K562 (cell line): ENCODE data around the gene IL6ST. TPM values are rescaled to one million over a fixed set of nuclear protein-coding genes. Genes with fewer than 3 reads are reported as not detected.

ENCODE experiments used
- ARID3B ChIP-seq: fragments of 250-450 bp; sonication (Bioruptor Pico); IDR thresholded peaks from 2 replicates; pipeline ENCODE4 v1.4.0; 2020; ENCODE audit warnings: borderline replicate concordance
- BACH1 ChIP-seq: fragments of 200-800 bp; sonication (Bioruptor generic); IDR thresholded peaks from 2 replicates; pipeline ENCODE4 v1.6.1; 2016; ENCODE audit warnings: missing genetic modification characterization, missing compliant biosample characterization
- BCOR ChIP-seq: fragments of 450-650 bp; IDR thresholded peaks from 2 replicates; pipeline ENCODE4 v1.6.1; 2016
- C11orf30 ChIP-seq: fragments of 450-650 bp; IDR thresholded peaks from 2 replicates; pipeline ENCODE4 v1.6.1; 2016; ENCODE audit warnings: low read depth, mild to moderate bottlenecking
- CAMTA2 ChIP-seq: fragments of 250-450 bp; sonication (Bioruptor Pico); conservative IDR thresholded peaks from 2 replicates; pipeline ENCODE4 v1.5.1; 2022
- DIDO1 ChIP-seq: fragments of 450-650 bp; IDR thresholded peaks from 2 replicates; pipeline ENCODE4 v1.6.1; 2016; ENCODE audit warnings: low read depth, missing biosample characterization, missing genetic modification characterization
- GABPA ChIP-seq: fragments of 200-800 bp; sonication (Bioruptor generic); conservative IDR thresholded peaks from 2 replicates; pipeline ENCODE4 v1.6.1; 2016; ENCODE audit warnings: low read depth, missing genetic modification characterization, missing compliant biosample characterization
- HEY1 ChIP-seq: fragments of 250-450 bp; sonication (Bioruptor Pico); IDR thresholded peaks from 2 replicates; pipeline ENCODE4 v1.5.0; 2020; ENCODE audit warnings: mild to moderate bottlenecking, moderate library complexity, borderline replicate concordance
- LARP7 ChIP-seq: fragments of 450-650 bp; IDR thresholded peaks from 2 replicates; pipeline ENCODE4 v1.6.1; 2016
- LEF1 ChIP-seq: fragments of 450-650 bp; IDR thresholded peaks from 2 replicates; pipeline ENCODE4 v1.6.1; 2016; ENCODE audit warnings: mild to moderate bottlenecking
- NFE2L1 ChIP-seq: fragments of 450-650 bp; IDR thresholded peaks from 2 replicates; pipeline ENCODE4 v1.6.1; 2016; ENCODE audit warnings: missing genetic modification characterization, low read depth, mild to moderate bottlenecking, missing compliant biosample characterization, moderate library complexity, borderline replicate concordance
- SFPQ ChIP-seq: fragments of 200-400 bp; formaldehyde crosslinking; IDR thresholded peaks from 2 replicates; pipeline ENCODE4 v1.6.1; 2017; ENCODE audit warnings: mild to moderate bottlenecking, low read depth, low read length, moderate library complexity
- SREBF2 ChIP-seq: sonication (generic); formaldehyde crosslinking; IDR thresholded peaks from 2 replicates; pipeline ENCODE4 v1.4.0; 2020; ENCODE audit warnings: mild to moderate bottlenecking, missing genetic modification reagents
- SRSF7 ChIP-seq: fragments of 200-400 bp; formaldehyde crosslinking; optimal IDR thresholded peaks from 2 replicates; pipeline ENCODE3; 2017; ENCODE audit warnings: mild to moderate bottlenecking, low read depth, low read length
- ZKSCAN8 ChIP-seq: fragments of 200-800 bp; sonication (Bioruptor generic); IDR thresholded peaks from 2 replicates; pipeline ENCODE4 v1.6.1; 2016; ENCODE audit warnings: missing genetic modification characterization, missing compliant biosample characterization
- ZNF197 ChIP-seq: fragments of 200-800 bp; sonication (Bioruptor generic); IDR thresholded peaks from 2 replicates; pipeline ENCODE4 v1.6.1; 2016; ENCODE audit warnings: low read depth, missing genetic modification characterization, missing compliant biosample characterization
- ZNF707 ChIP-seq: fragments of 250-450 bp; sonication (Bioruptor Pico); conservative IDR thresholded peaks from 2 replicates; pipeline ENCODE4 v1.8.0; 2022; ENCODE audit warnings: inconsistent platforms, mild to moderate bottlenecking, moderate library complexity
- polyA plus RNA-seq, 8 experiments: library from polyadenylated mRNA; depleted of rRNA in 4 of 8; stranded (reverse) in 5 of 8; unstranded in 3 of 8; fragments of >200 nt; fragmentation: Nextera tagmentation in 2 of 8; fragmentation: Illumina TruSeq in 1 of 8; extraction: Ambion mirVana in 2 of 8; extraction: Trizol in 1 of 8; gene quantifications; 2 replicates each; pipeline versions ENCODE4 v1.2.1 to v1.2.3, GENCODE V29; 2011 to 2014; ENCODE audit warnings: inconsistent platforms in 1 of 8, missing spikeins in 1 of 8
- total RNA-seq, 7 experiments: library from RNA; depleted of rRNA in 6 of 7; stranded (reverse); fragments of >200 nt in 6 of 7; fragmentation: Illumina TruSeq in 2 of 7; extraction: Trizol in 2 of 7; gene quantifications; 2 replicates each; pipeline versions ENCODE4 v1.2.1 to v1.2.3, GENCODE V29; 2011 to 2021; ENCODE audit warnings: low replicate concordance in 1 of 7
- TF ChIP-seq, protein P1 (sequence below): fragments of 250-450 bp; sonication (Bioruptor Pico); IDR thresholded peaks from 2 replicates; pipeline ENCODE4 v1.5.0; 2020; ENCODE audit warnings: mild to moderate bottlenecking, borderline replicate concordance
- TF ChIP-seq, protein P2 (sequence below), 2 experiments: IDR thresholded peaks in 1 of 2; conservative IDR thresholded peaks in 1 of 2; 2 replicates each; pipeline ENCODE4 v1.6.1; 2016; ENCODE audit warnings: low read depth in 2 of 2, mild to moderate bottlenecking in 1 of 2, missing compliant biosample characterization in 1 of 2, missing genetic modification characterization in 1 of 2, moderate library complexity in 1 of 2
- TF ChIP-seq, protein P3 (sequence below): sonication (generic); formaldehyde crosslinking; IDR thresholded peaks from 2 replicates; pipeline ENCODE4 v1.9.0; 2022; ENCODE audit warnings: mild to moderate bottlenecking, missing genetic modification reagents

IL6ST gene
- total and polyA plus RNA-seq, 9 of the 15 experiments (the other 6 are each of a cell fraction or from before 2014, with no cell fraction given): 2.0 to 27.0 (median 7.9) TPM

- peak; percentile 20; the same call in 1 of the 2 replicates for TF ChIP-seq DIDO1 (tag)
- TF ChIP-seq, protein P1, sequence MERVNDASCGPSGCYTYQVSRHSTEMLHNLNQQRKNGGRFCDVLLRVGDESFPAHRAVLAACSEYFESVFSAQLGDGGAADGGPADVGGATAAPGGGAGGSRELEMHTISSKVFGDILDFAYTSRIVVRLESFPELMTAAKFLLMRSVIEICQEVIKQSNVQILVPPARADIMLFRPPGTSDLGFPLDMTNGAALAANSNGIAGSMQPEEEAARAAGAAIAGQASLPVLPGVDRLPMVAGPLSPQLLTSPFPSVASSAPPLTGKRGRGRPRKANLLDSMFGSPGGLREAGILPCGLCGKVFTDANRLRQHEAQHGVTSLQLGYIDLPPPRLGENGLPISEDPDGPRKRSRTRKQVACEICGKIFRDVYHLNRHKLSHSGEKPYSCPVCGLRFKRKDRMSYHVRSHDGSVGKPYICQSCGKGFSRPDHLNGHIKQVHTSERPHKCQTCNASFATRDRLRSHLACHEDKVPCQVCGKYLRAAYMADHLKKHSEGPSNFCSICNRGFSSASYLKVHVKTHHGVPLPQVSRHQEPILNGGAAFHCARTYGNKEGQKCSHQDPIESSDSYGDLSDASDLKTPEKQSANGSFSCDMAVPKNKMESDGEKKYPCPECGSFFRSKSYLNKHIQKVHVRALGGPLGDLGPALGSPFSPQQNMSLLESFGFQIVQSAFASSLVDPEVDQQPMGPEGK (CRISPR knock-in tag): no peak
- peak; percentile 100 for TF ChIP-seq C11orf30
- no peak for TF ChIP-seq ZNF707 (CRISPR knock-in tag)
- TF ChIP-seq ZKSCAN8 (CRISPR knock-in tag): 0 out of 2 replicates have a peak, but pooled peaks have one; percentile 64
- TF ChIP-seq SFPQ: no peak
- TF ChIP-seq BACH1: no peak
- TF ChIP-seq BCOR: peak; percentile 73; the same call in 1 of the 2 replicates
- no peak for TF ChIP-seq CAMTA2 (CRISPR knock-in tag)
- TF ChIP-seq LEF1: peak; percentile 95
- TF ChIP-seq GABPA (tag): no peak
- no peak for TF ChIP-seq SREBF2 (CRISPR knock-in tag)
- TF ChIP-seq, protein P2, sequence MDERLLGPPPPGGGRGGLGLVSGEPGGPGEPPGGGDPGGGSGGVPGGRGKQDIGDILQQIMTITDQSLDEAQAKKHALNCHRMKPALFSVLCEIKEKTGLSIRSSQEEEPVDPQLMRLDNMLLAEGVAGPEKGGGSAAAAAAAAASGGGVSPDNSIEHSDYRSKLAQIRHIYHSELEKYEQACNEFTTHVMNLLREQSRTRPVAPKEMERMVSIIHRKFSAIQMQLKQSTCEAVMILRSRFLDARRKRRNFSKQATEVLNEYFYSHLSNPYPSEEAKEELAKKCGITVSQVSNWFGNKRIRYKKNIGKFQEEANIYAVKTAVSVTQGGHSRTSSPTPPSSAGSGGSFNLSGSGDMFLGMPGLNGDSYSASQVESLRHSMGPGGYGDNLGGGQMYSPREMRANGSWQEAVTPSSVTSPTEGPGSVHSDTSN (CRISPR knock-in tag; IDR thresholded peaks at IDR 0.05; ENCODE audit: low read depth): no peak
- TF ChIP-seq, protein P2 (tag; conservative IDR thresholded peaks at IDR 0.05; ENCODE audit: low read depth): no peak
- TF ChIP-seq LARP7: no peak
- TF ChIP-seq HEY1: no peak
- no peak for TF ChIP-seq ZNF197
- no peak for TF ChIP-seq NFE2L1 (tag)
- TF ChIP-seq, protein P3, sequence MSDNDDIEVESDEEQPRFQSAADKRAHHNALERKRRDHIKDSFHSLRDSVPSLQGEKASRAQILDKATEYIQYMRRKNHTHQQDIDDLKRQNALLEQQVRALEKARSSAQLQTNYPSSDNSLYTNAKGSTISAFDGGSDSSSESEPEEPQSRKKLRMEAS: 0 out of 2 replicates have a peak, but pooled peaks have one; percentile 13
- TF ChIP-seq ARID3B: no peak
- no peak for TF ChIP-seq SRSF7
Measured at GRCh38 chr5:56037531-56038010, 42.8 kb upstream of the IL6ST start (continued).
